K562 (cell line): ENCODE data around the gene DNAJC6. TPM values are rescaled to one million over a fixed set of nuclear protein-coding genes. Genes with fewer than 3 reads are reported as not detected.
A peak's percentile ranks its signal among the peaks of the same experiment; 100 is the strongest.

Source experiments
- BRCA1 ChIP-seq, 2 experiments: fragments of 450-650 bp in 1 of 2; sonication (generic) in 1 of 2; formaldehyde crosslinking in 1 of 2; IDR thresholded peaks; 2 replicates each; pipeline versions ENCODE4 v1.5.0 to v1.6.1; 2017 to 2020; ENCODE audit warnings: mild to moderate bottlenecking in 1 of 2, missing genetic modification reagents in 1 of 2
- CCAR2 ChIP-seq: fragments of 200-400 bp; formaldehyde crosslinking; IDR thresholded peaks from 2 replicates; pipeline ENCODE4 v1.6.1; 2017; ENCODE audit warnings: mild to moderate bottlenecking, low read depth, low read length
- CCNT2 ChIP-seq: IDR thresholded peaks from 2 replicates; pipeline ENCODE4 v1.6.1; 2011; ENCODE audit warnings: borderline replicate concordance, low read depth, mild to moderate bottlenecking, moderate library complexity, mixed read lengths, low read length; ENCODE audit not compliant: insufficient read length; ENCODE audit errors: extremely low read depth
- CEBPG ChIP-seq, 3 experiments: fragments of 200-800 bp in 1 of 3; sonication (Bioruptor generic) in 1 of 3; sonication (generic) in 1 of 3; formaldehyde crosslinking in 1 of 3; IDR thresholded peaks in 2 of 3; conservative IDR thresholded peaks in 1 of 3; 2 replicates each; pipeline versions ENCODE4 v1.6.1 to v1.8.0; 2016 to 2022; ENCODE audit warnings: missing compliant biosample characterization in 2 of 3, missing genetic modification characterization in 2 of 3, mild to moderate bottlenecking in 1 of 3, missing genetic modification reagents in 1 of 3
- CREBBP ChIP-seq: IDR thresholded peaks from one replicate; pipeline ENCODE4 v1.6.1; 2012; ENCODE audit warnings: low read depth, mild to moderate bottlenecking, control low read depth, inconsistent platforms, low read length
- ERF ChIP-seq: fragments of 450-650 bp; formaldehyde crosslinking; IDR thresholded peaks from 2 replicates; pipeline ENCODE4 v1.4.0; 2020; ENCODE audit warnings: mild to moderate bottlenecking, mixed read lengths
- ETV5 ChIP-seq: sonication (generic); formaldehyde crosslinking; IDR thresholded peaks from 2 replicates; pipeline ENCODE4 v1.4.0; 2020; ENCODE audit warnings: low read depth, mild to moderate bottlenecking, missing genetic modification reagents
- FOXJ3 ChIP-seq: sonication (generic); formaldehyde crosslinking; IDR thresholded peaks from 2 replicates; pipeline ENCODE4 v1.4.0; 2020; ENCODE audit warnings: mild to moderate bottlenecking, missing genetic modification reagents
- HCFC1 ChIP-seq: IDR thresholded peaks from 2 replicates; pipeline ENCODE4 v1.6.1; 2012; ENCODE audit warnings: low read depth, low read length, improper control_type of control experiment
- HMBOX1 ChIP-seq: sonication (generic); IDR thresholded peaks from 2 replicates; pipeline ENCODE4 v1.6.1; 2016
- KLF13 ChIP-seq: fragments of 450-650 bp; IDR thresholded peaks from 2 replicates; pipeline ENCODE4 v1.6.1; 2016; ENCODE audit warnings: missing genetic modification characterization, low read depth, mild to moderate bottlenecking, missing compliant biosample characterization, moderate library complexity, borderline replicate concordance
- LEF1 ChIP-seq: fragments of 450-650 bp; IDR thresholded peaks from 2 replicates; pipeline ENCODE4 v1.6.1; 2016; ENCODE audit warnings: mild to moderate bottlenecking
- MCM7 ChIP-seq, 2 experiments: fragments of 450-650 bp; IDR thresholded peaks; 2 replicates each; pipeline ENCODE4 v1.6.1; 2016 to 2018
- PML ChIP-seq: IDR thresholded peaks from 2 replicates; pipeline ENCODE4 v1.6.1; 2012; ENCODE audit warnings: low read length, inconsistent platforms
- RAD51 ChIP-seq: fragments of 450-650 bp; IDR thresholded peaks from 2 replicates; pipeline ENCODE4 v1.7.1; 2016; ENCODE audit warnings: low read depth, mild to moderate bottlenecking, borderline replicate concordance
- SIN3A ChIP-seq, 2 experiments: fragments of 150-350 bp in 1 of 2; IDR thresholded peaks; 2 replicates each; pipeline ENCODE4 v1.6.1; 2011 to 2016; ENCODE audit warnings: borderline replicate concordance in 2 of 2, low read depth in 2 of 2, low read length in 2 of 2, mild to moderate bottlenecking in 2 of 2, moderate library complexity in 2 of 2; ENCODE audit not compliant: control insufficient read depth in 1 of 2
- STAT6 ChIP-seq: sonication (generic); formaldehyde crosslinking; IDR thresholded peaks from 2 replicates; pipeline ENCODE4 v1.8.1; 2023; ENCODE audit warnings: mild to moderate bottlenecking, missing genetic modification reagents
- ZNF12 ChIP-seq: sonication (generic); formaldehyde crosslinking; IDR thresholded peaks from 2 replicates; pipeline ENCODE4 v1.4.0; 2020; ENCODE audit warnings: mild to moderate bottlenecking, missing genetic modification reagents
- ZNF263 ChIP-seq: sonication (generic); formaldehyde crosslinking; IDR thresholded peaks from 2 replicates; pipeline ENCODE4 v1.8.0; 2022; ENCODE audit warnings: mild to moderate bottlenecking, missing genetic modification reagents, borderline replicate concordance
- ZNF347 ChIP-seq: fragments of 450-650 bp; formaldehyde crosslinking; IDR thresholded peaks from 2 replicates; pipeline ENCODE4 v1.4.0; 2020; ENCODE audit warnings: low read depth, mild to moderate bottlenecking, moderate library complexity
- ZNF449 ChIP-seq: fragments of 250-450 bp; sonication (Bioruptor Pico); IDR thresholded peaks from 2 replicates; pipeline ENCODE4 v1.8.0; 2022; ENCODE audit warnings: moderate library complexity, mild to moderate bottlenecking, inconsistent platforms
- ZNF551 ChIP-seq: fragments of 250-450 bp; sonication (Bioruptor Pico); IDR thresholded peaks from 2 replicates; pipeline ENCODE4 v1.5.0; 2021; ENCODE audit warnings: mild to moderate bottlenecking, moderate library complexity
- polyA plus RNA-seq, 8 experiments: library from polyadenylated mRNA; depleted of rRNA in 4 of 8; stranded (reverse) in 5 of 8; unstranded in 3 of 8; fragments of >200 nt; fragmentation: Nextera tagmentation in 2 of 8; fragmentation: Illumina TruSeq in 1 of 8; extraction: Ambion mirVana in 2 of 8; extraction: Trizol in 1 of 8; gene quantifications; 2 replicates each; pipeline versions ENCODE4 v1.2.1 to v1.2.3, GENCODE V29; 2011 to 2014; ENCODE audit warnings: inconsistent platforms in 1 of 8, missing spikeins in 1 of 8
- total RNA-seq, 7 experiments: library from RNA; depleted of rRNA in 6 of 7; stranded (reverse); fragments of >200 nt in 6 of 7; fragmentation: Illumina TruSeq in 2 of 7; extraction: Trizol in 2 of 7; gene quantifications; 2 replicates each; pipeline versions ENCODE4 v1.2.1 to v1.2.3, GENCODE V29; 2011 to 2021; ENCODE audit warnings: low replicate concordance in 1 of 7

The DNAJC6 gene
- total and polyA plus RNA-seq, 9 of the 15 experiments (the other 6 are each of a cell fraction or from before 2014, with no cell fraction given), result 6.7 to 78.7 (median 28.0) TPM

GRCh38 chr1:65309304-65310077 is at the start of gene DNAJC6 (continued):
- TF ChIP-seq CCAR2, result no peak
- TF ChIP-seq SIN3A (IDR thresholded peaks at IDR 0.05; ENCODE audit: borderline replicate concordance in 2 of 2, control insufficient read depth in 1 of 2, low read depth in 2 of 2, low read length in 2 of 2), result peak; percentile 94 to 99; a peak in 3 of 4 replicates
- no peak for TF ChIP-seq HMBOX1
- no peak for TF ChIP-seq MCM7 (IDR thresholded peaks at IDR 0.05)
- TF ChIP-seq HCFC1, result peak; percentile 48
- no peak for TF ChIP-seq LEF1
- TF ChIP-seq ZNF551 (CRISPR knock-in tag), result no peak
- TF ChIP-seq ZNF12 (CRISPR knock-in tag), result peak; percentile 76; the same call in 1 of the 2 replicates
- no peak for TF ChIP-seq ZNF347 (CRISPR knock-in tag)
- TF ChIP-seq CREBBP, result no peak
- no peak for TF ChIP-seq BRCA1 (IDR thresholded peaks at IDR 0.05)
- TF ChIP-seq BRCA1 (CRISPR knock-in tag; IDR thresholded peaks at IDR 0.05), result no peak
- TF ChIP-seq PML, result no peak
- TF ChIP-seq ZNF263 (CRISPR knock-in tag), result peak; percentile 68; the same call in 1 of the 2 replicates
- 0 out of 2 replicates have a peak, but pooled peaks have one; percentile 40 for TF ChIP-seq KLF13
- TF ChIP-seq RAD51, result no peak
- no peak for TF ChIP-seq ERF (CRISPR knock-in tag)
- TF ChIP-seq FOXJ3 (CRISPR knock-in tag), result 0 out of 2 replicates have a peak, but pooled peaks have one; percentile 44
- no peak for TF ChIP-seq ZNF449
- TF ChIP-seq CEBPG (CRISPR knock-in tag; IDR thresholded peaks at IDR 0.05), result 0 out of 2 replicates have a peak, but pooled peaks have one; percentile 10
- no peak for TF ChIP-seq CEBPG (tag; conservative IDR thresholded peaks at IDR 0.05 in 1 of 2, IDR thresholded peaks at IDR 0.05 in 1 of 2)
- TF ChIP-seq STAT6 (CRISPR knock-in tag), result no peak
- peak; percentile 80 for TF ChIP-seq CCNT2
- TF ChIP-seq ETV5 (CRISPR knock-in tag), result no peak; the same call in none of the 2 replicates
